Measurements from ENCODE around the gene ANKRD34A. TPM values are rescaled to one million over a fixed set of nuclear protein-coding genes. Genes with fewer than 3 reads are reported as not detected.
A peak's percentile ranks its signal among the peaks of the same experiment; 100 is the strongest.

ANKRD34A gene
- total RNA-seq, 1 experiment from 2014 or later = 1.1 TPM

DNA sequence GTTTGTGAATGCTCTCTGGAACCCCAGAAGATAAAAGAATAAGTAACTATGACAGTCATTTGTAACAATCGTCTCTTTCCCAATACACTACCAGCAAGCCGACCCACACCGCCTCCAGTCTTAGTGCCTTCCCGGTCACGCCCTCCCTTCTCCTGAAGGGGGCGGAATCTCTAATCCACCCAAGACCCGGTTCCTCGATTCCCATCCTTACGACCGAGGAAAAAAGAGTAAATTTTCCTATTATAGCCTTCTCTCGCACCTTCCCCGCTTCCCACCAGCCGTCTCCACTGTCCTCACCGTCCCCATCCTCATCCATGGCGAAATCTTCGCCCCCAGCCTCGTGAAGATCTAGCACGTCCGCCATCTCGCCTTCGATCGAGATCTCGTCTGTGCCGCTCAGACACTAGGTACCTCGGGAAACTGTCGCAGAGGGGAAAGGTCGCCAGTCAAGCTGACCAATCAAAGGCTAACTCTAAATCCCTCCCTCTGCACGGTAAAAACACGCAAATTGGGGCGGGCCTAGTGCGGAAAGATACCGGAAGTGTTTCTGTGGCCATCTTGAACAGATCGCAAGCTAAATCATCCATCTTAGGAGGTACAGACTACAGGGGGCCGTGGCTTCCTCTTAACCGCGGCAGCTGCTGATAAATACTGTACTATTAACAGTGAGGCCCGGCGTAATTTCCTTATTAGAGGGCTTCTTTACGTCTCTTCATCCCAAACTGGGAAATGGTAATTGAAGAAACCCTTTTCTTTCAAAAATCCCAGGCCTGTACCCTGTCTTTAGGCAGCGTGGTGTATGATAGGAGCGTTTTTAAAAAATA lies 37.1 kb downstream of the ANKRD34A start, which contains the start of gene RBM8A (continued):
- peak; percentile 86 for TF ChIP-seq ELF1 (IDR thresholded peaks at IDR 0.05; ENCODE audit: borderline replicate concordance, low read depth)
- TF ChIP-seq YY1 (IDR thresholded peaks at IDR 0.05; ENCODE audit: extremely low read depth, insufficient replicate concordance, low read depth, low read length) = peak; percentile 97
- 0 out of 2 replicates have a peak, but pooled peaks have one; percentile 53 for TF ChIP-seq CBX3 (IDR thresholded peaks at IDR 0.05; ENCODE audit: low read depth)
- peak; percentile 87 for TF ChIP-seq POLR2A (IDR thresholded peaks at IDR 0.05; ENCODE audit: borderline replicate concordance, extremely low read depth, insufficient read depth, insufficient read length)
- no peak for TF ChIP-seq EZH2phosphoT487 (IDR thresholded peaks at IDR 0.05; ENCODE audit: borderline replicate concordance)
- TF ChIP-seq POLR2AphosphoS5 (IDR thresholded peaks at IDR 0.05; ENCODE audit: low read depth, low read length) = peak; percentile 92

DNA sequence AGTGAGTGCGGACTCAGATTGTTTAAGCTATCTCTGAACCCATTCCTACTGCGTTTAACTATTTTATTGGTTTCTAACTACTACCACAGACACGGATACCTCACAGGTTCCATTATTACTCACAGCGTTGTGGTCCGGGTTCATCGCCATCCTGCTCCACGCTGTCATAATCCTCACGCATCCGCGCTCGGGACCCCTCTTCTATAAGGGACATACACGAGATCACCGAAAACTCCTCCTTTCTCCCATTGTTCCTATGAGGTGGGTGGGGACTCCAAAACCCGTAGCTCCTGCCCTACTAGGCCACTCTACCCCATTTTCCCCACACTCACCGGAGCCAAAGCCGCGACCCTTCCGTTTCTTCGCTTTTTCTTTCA lies 37.7 kb downstream of the ANKRD34A start:
- BruUV-seq (replicated peaks) = TSS peak; percentile 80
- Histone ChIP-seq H3K4me1 (ENCODE audit: control insufficient read depth in 1 of 2, insufficient read depth in 2 of 2, low read length in 2 of 2) (peaks cover 9 to 18% of the 10 kb centered on the region in 2 experiments; a peak in 3 of 4 replicates), H3K27ac (ENCODE audit: low read depth, low read length) (peak overlapping the region; percentile 99), H3K79me2 (ENCODE audit: insufficient read depth, low read length) (peaks cover 16% of the 10 kb centered on the region), H3K4me2 (ENCODE audit: low read length) (peak overlapping the region; percentile 81), H4K20me1 (ENCODE audit: insufficient read depth) (no peaks in the 10 kb centered on the region), H2AFZ (ENCODE audit: low read depth, low read length, poor library complexity, severe bottlenecking) (no peak overlapping the region), H3K9me2 (ENCODE audit: insufficient read depth) (no peaks in the 10 kb centered on the region), H3K9ac (ENCODE audit: low read length) (peak overlapping the region; percentile 97), H3K4me3 (replicated peaks in 1 of 2; ENCODE audit: low read depth in 1 of 2, low read length in 2 of 2) (peak overlapping the region; percentile 86 to 88), H3K27me3 (ENCODE audit: insufficient read depth, low read length) (no peaks in the 10 kb centered on the region), H3K9me3 (ENCODE audit: control insufficient read depth in 1 of 2, insufficient read depth in 1 of 2, low read depth in 1 of 2, low read length in 2 of 2) (no peaks in the 10 kb centered on the region), H3K36me3 (ENCODE audit: control insufficient read depth in 1 of 2, insufficient read depth in 2 of 2, low read length in 2 of 2) (peaks cover 6 to 8% of the 10 kb centered on the region in 2 experiments; a peak in 3 of 4 replicates)
- DNase-seq (ENCODE audit: low read depth, low spot score) = no peak
- ChIA-PET POLR2A (interaction anchor here (0.9 to 2.1 kb wide), 12 partner anchors 10 to 125 kb away, joined by 3 to 22 read pairs (median 6); partner anchors contain the start of genes ANKRD34A, ANKRD35, LIX1L and PIAS3), CTCF (interaction anchor here (1.3 to 2.1 kb wide), 5 partner anchors 12 to 81 kb away, joined by 4 to 11 read pairs (median 6); partner anchors contain the start of genes ANKRD34A, PIAS3 and POLR3GL), RAD21 (ENCODE audit: low non-redundant PET in 1 of 2, low total read pairs in 2 of 2, uncharacterized antibody in 2 of 2, unreplicated experiment in 2 of 2) (interaction anchor here in 1 of 2 experiments (1.5 kb wide), 1 partner anchor 35 kb away, joined by 5 read pairs; no protein-coding TSS in a partner anchor)
- intact Hi-C loops (cut with micrococcal nuclease) = no loop called here
- ATAC-seq = peak; percentile 31
- no peak for TF ChIP-seq ZNF274 (IDR thresholded peaks at IDR 0.05; ENCODE audit: low read depth, low read length)
- TF ChIP-seq, protein P1, sequence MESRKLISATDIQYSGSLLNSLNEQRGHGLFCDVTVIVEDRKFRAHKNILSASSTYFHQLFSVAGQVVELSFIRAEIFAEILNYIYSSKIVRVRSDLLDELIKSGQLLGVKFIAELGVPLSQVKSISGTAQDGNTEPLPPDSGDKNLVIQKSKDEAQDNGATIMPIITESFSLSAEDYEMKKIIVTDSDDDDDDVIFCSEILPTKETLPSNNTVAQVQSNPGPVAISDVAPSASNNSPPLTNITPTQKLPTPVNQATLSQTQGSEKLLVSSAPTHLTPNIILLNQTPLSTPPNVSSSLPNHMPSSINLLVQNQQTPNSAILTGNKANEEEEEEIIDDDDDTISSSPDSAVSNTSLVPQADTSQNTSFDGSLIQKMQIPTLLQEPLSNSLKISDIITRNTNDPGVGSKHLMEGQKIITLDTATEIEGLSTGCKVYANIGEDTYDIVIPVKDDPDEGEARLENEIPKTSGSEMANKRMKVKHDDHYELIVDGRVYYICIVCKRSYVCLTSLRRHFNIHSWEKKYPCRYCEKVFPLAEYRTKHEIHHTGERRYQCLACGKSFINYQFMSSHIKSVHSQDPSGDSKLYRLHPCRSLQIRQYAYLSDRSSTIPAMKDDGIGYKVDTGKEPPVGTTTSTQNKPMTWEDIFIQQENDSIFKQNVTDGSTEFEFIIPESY (IDR thresholded peaks at IDR 0.05; ENCODE audit: extremely low read depth, insufficient replicate concordance, low read length) = no peak
- TF ChIP-seq CBX3 (IDR thresholded peaks at IDR 0.05; ENCODE audit: low read depth) = peak; percentile 4; the same call in 1 of the 2 replicates

Data from HCT116 (cell line).